Fibroblast of the conjunctiva (primary cell): ENCODE data around the gene ADH1A.
"Not testable (repeated sequence)": the region's sequence is repeated elsewhere in the genome, so short reads cannot be mapped to it uniquely, and the experiment has no call there.

Experiments
- DNase-seq: peaks from one replicate; pipeline ENCODE4 v3.0.0-alpha.2; 2010; ENCODE audit warnings: low read depth

ADH1A gene

GRCh38 chr4:99290848-99291786 lies at the start of gene ADH1A:
ADH1A (minus strand) TSS chr4:99290985; CDS start chr4:99290914, 71 bp downstream.
- no peak for DNase-seq

- DNase-seq = no peak
Measured at GRCh38 chr4:99339172-99339571, 48.4 kb upstream of the ADH1A start.

GRCh38 chr4:99336553-99336952 lies 45.8 kb upstream of the ADH1A start:
- no peak for DNase-seq

- no peak for DNase-seq
Measured at GRCh38 chr4:99334880-99335279, 44.1 kb upstream of the ADH1A start.

DNA sequence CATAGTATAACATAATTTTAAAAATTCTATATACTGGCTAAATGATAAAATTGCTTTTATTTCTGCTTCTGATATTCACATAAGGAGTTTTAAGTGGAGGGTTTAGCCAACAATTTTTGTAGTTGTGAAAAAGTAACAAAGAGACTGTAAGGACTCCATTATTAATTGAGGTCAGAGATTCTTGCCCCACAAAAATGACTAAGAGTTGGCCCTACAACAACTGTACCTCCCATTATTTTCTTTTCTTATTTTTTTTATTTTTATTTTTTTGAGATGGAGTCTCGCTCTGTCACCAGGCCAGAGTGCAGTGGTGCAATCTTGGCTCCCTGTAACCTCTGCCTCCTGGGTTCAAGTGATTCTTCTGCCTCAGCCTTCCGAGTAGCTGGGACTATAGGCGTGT lies 39.9 kb upstream of the ADH1A start:
- DNase-seq = no peak

DNA sequence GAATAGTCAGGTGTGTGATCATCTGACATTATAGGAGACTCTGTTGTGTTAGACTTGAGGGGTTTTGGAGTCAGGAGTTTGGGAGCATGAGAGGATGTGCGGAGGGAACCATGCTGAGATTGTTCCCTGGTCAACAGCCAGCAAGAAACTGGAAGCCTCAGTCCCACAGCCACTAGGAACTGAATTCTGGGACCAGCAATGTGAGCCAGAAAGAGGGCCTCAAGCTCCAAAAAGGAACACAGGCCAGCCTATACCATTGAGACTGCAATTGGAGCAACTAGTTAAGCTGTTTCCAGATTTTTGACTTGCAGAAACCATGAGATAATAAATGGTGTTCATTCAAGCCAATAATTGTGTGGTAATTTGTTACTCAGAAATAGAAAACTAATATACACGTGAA lies 39.1 kb upstream of the ADH1A start:
- DNase-seq = no peak

DNA sequence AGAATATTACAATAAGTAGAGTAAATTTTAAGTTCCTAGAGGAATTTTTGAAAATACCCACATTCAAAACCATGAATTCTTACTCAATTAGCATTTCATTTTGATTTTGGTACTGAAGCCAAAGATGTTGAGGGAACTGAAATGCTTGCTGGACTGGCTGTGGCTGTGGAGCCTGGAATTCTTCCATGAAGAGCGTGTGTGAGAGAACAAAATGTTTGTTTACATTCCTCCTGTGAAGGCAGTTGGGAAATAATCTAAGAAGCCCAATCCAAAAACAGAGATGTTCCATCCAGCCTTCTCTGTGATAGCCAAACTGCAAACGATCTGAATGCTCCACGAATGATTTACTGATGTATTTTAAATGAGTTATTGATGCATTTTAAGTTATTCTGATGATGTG lies 34.2 kb upstream of the ADH1A start:
- DNase-seq = peak; percentile 91

DNA sequence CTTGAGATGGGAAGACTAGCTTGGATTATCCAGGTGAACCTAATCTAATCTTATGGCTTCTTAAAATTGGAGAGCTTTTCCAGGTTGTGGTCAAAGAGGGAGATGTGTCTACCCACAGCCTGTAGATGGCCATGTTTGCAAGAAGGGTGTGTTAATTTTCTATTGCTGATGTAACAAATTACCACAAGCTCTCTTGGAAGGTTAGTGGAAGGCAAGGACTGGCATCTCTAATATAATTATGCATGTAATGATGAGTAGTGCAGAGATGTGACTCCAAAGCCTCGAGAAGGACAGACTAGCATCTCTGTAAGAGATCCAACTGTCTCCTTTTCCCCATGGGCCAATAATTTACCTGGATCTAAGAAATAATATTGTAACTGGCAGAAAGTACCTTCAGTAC lies 33.6 kb upstream of the ADH1A start:
- DNase-seq = peak; percentile 24

DNA sequence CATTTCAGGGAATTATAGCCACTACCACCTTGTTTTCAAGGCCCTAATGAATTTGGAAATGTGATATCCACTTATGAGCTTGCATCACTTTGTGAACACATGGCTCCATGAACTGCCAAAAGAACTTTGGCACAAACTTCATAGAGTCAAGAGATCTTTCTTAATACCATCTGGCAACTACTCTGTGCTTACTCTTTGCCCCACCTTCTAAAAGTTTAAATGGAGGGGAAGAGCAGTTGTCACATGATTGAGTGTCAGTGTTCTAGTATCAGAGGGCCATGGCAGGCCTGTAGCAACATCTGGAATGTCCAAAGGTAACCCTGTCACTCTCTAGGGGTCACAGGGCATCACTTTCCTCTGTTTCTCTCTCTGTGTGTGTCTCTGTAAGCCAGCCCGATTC lies 33.0 kb upstream of the ADH1A start:
- peak; percentile 94 for DNase-seq

DNA sequence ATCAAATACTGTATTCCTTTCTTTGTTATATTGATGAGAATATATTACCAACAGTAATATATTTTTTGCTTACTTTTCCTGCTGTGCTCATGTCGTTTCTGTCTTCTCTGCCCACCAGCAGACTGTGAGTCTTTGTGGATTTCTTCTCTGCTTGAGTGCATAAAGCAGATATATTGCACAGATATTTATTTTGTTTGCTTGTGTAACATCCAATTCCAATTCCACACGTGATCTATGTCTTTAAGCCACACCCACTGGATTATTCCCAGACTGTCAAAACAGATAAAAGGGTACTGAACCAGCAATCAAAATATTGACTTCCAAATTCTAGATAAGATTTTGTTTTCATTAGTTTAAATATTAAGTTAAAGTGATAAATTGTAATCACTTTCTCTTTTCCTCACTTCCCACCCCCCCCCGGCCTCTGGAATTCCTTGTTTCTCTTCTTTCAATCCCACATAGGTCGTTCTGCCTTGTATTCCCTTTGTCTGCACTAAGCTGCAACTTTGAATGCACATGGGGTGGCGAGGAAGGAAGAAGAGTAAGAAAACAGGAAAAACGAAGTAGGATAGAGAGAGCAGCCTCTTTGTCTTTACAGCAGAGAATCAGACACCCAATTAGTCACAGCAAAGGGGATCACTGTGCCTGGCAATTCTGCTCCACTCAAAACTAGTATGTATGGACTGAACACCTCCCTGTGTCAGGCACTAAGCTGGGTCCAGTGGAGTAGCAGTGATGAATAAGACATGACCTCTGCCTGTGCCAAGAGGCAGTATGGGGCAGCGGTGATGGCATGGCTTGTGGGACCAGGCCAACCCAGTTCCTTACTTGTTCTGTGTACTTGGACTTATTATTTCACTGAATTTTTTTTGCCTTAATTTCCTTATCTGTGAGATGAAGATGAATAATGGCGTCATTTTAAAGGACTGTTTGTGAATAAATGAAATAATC lies 30.7 kb upstream of the ADH1A start, which contains the start of gene ADH1B:
ADH1B (minus strand) TSS at position 161 of the 951 bp plus-strand sequence; CDS start at position 91, 70 bp downstream.
- DNase-seq = peak; percentile 56

DNA sequence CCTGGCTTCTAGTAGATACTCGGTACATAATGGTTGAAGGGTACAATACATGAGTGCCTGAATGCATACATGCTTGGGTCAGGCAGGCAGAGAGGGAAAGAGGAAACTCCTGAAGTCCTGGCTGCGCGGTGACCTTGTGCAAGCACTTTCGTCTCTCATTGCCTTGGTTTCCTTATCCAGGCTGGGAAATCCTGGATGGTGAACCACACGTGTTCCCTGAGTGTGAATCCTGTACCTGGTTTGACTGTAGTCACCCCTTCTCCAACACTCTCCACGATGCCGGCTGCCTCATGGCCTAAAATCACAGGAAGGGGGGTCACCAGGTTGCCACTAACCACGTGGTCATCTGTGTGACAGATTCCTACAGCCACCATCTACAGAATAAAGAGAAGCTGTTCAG lies 27.0 kb upstream of the ADH1A start:
- not testable (repeated sequence) for DNase-seq

GRCh38 chr4:99317354-99317753 lies 26.6 kb upstream of the ADH1A start:
- no peak for DNase-seq

GRCh38 chr4:99315839-99316238 lies 25.1 kb upstream of the ADH1A start:
- DNase-seq = no peak

DNA sequence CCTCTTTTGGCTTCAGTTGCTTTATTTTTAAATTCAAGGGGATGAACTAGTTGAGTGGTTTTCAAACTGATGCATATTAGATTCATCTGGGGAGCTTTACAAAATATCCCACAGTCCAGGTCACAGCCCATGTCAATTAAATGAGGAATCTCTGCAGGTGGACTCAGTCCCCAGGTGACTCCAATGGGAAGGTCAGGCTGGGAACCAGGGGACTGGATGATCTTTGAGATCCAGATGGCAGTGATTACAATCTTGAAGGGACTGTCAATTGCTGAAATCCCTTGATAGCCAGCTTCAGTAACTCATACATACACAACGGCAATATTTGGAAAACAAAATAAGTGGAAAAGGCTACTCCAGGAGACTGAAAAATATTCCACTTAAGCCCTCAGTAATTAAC lies 23.4 kb upstream of the ADH1A start:
- no peak for DNase-seq

GRCh38 chr4:99310389-99310788 lies 19.6 kb upstream of the ADH1A start:
- no peak for DNase-seq

GRCh38 chr4:99305638-99306400 lies 15.0 kb upstream of the ADH1A start:
- DNase-seq = peak; percentile 30

DNA sequence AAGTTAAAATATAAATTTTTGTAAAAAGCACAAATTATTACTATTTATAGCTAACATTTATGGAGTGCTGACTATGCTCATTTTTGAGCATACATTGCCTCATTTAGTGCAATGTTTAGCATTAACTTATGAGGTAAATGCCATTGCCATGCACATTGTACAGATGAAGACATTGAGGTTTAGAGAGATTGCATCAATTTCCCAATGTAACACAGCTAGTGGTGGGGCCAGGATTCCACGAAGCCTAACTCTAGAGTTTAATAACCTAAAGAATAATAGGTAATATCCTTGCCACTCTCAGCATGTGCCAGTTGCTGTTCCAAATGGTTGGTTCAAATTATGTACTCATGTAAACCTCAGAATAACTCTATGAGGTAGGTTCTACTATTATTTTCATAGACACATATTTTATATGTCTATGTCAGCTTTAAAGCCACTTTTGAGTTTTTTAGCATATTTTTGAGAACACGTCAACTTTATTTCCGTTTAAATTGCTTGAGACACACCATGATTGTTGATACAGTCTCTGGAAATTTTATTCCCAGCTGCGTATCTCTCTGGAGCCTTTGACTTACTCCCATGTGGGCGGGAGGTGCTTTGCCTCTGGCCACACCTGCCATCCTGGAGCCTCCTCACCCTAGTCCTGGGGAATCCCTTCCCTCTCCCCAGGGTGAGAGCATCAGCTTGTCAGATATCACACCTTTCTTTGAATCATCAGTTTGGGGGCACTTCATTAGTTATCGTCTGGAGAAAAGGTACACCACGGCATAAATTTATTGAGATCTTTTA lies 10.8 kb upstream of the ADH1A start:
- peak; percentile 54 for DNase-seq

- peak; percentile 98 for DNase-seq
Measured at GRCh38 chr4:99300934-99301333, 10.1 kb upstream of the ADH1A start.

DNA sequence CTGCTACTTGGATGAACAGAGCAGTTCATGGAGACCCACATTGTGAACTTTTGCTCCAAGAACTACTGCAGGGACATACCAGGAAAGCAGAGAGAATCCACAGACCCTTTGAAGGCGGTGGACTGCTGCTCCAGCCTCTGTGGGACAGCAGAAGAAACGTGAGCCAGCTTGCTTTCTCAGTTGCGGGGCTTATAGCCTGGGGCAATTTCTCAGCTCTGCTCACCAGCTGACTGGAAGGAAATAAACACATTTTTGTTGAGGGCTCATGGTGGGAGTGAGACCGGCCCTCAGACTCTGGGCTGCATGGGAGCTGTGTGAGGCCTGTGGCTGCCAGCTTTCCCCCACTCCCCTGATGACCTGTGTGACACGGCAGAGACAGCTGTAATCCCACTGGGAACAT lies 2.6 kb upstream of the ADH1A start:
- DNase-seq = no peak

- DNase-seq = no peak
Measured at GRCh38 chr4:99285387-99285786, 5.4 kb downstream of the ADH1A start.

- DNase-seq = no peak
Measured at GRCh38 chr4:99282731-99283130, 8.1 kb downstream of the ADH1A start.
